Subcutaneous adipose tissue (tissue), 4 donors: ENCODE results near the gene MUC13. TPM values are rescaled to one million over a fixed set of nuclear protein-coding genes. Genes with fewer than 3 reads are reported as not detected.

Experiments
- total RNA-seq, 4 donors: library from RNA; depleted of rRNA; stranded (reverse); fragments of >200 nt; gene quantifications; one replicate each; pipeline ENCODE4 v1.1.0, GENCODE V29; 2016
- TF ChIP-seq, protein P1 (sequence below): fragments of 450-650 bp; IDR thresholded peaks from one replicate; pipeline ENCODE4 v1.5.1; 2016; ENCODE audit warnings: low read depth, mild to moderate bottlenecking, control low read depth, antibody characterized with exemption, moderate library complexity

The MUC13 gene
- total RNA-seq, 4 donors from 2014 or later: 1.7 TPM; not detected in 3

DNA sequence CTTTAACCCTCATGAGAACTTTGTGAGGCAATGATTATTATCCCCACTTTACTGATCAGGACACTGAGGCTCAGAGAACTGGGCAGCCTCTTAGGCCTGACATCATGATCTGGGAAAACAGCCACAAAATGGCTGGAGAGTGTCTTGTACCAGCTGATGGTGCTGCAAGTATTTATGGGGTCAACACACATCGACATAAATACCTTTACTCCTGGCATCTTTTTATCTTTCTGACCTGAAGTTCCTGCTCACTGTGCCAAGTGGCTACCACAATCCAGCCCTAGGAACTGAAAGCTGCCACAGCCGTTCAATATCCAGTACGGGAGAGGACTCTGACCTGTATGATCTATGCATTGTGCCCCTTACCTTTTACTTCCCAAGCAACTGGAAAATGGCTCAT is 29.2 kb upstream of the MUC13 start:
- TF ChIP-seq, protein P1, sequence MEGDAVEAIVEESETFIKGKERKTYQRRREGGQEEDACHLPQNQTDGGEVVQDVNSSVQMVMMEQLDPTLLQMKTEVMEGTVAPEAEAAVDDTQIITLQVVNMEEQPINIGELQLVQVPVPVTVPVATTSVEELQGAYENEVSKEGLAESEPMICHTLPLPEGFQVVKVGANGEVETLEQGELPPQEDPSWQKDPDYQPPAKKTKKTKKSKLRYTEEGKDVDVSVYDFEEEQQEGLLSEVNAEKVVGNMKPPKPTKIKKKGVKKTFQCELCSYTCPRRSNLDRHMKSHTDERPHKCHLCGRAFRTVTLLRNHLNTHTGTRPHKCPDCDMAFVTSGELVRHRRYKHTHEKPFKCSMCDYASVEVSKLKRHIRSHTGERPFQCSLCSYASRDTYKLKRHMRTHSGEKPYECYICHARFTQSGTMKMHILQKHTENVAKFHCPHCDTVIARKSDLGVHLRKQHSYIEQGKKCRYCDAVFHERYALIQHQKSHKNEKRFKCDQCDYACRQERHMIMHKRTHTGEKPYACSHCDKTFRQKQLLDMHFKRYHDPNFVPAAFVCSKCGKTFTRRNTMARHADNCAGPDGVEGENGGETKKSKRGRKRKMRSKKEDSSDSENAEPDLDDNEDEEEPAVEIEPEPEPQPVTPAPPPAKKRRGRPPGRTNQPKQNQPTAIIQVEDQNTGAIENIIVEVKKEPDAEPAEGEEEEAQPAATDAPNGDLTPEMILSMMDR: no peak

DNA sequence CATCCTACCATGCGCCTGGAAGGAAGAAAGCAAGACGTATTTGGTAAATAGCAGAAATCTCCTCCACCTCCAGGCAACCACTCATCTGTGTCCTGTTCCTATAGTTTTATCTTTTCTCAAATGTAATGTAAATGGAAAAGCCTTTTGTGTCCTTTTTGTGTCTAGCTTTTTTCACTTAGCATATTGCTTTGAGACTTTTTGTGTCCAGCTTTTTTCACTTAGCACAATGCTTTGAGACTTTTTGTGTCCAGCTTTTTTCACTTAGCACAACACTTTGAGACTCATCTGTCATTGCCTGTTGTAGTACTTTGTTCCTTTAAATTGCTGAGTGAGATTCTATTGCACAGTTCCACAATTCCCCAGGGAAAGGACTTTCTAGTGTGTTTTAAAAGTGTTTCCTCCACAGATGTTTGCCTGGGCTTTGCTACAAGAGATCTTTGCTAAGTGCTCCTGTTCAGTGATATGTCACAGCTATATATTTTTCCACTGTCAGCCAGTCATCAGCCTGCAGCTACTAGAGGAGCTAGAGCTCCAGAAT is 27.9 kb upstream of the MUC13 start:
- TF ChIP-seq, protein P1: no peak

DNA sequence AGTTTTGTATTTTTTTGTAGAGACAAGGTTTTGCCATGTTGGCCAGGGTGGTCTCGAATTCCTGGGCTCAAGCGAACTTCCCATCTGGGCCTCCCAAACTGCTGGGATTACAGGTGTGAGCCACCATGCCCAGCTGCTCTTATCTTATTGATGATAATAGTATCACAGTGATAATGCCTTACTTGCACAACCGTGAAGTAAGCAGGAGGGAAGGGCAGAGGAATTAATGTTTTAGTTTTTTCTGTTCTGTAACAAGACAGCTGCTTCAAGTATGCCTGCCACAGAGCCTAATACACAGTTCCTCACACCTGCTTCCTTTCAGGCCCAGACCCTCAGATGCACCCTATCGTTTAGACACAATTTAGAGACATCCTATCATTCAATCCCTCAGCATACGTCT is 26.1 kb upstream of the MUC13 start:
- TF ChIP-seq, protein P1: no peak

GRCh38 chr3:124960105-124960504 is 25.6 kb upstream of the MUC13 start:
- TF ChIP-seq, protein P1: no peak

DNA sequence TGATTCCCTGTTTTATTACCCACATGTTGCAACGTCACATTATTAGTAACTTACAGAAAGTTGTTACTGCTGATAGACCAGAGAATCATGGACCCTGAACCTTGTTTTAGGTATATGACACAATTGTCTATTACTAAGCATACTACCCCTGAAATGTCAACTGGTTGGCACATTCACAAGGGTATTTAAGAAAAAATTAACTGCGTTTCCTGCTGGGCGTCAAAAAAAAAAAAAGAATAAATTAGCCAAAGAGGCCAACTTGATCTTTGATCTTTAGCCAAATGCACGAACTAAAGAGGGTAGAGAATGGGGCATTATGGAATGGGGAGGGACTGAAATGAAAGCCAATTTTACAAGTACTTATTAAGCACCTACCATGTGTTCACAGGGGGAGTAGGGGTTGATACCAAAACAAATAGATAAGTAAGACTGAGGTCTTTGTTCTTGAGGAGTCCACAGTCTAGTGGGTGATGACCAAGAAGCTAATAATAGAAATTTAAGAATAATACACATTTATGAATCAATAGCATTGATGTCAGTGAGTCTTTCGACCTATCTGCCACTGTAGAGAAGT is 17.8 kb upstream of the MUC13 start:
- TF ChIP-seq, protein P1: no peak

GRCh38 chr3:124951511-124952281 is 17.1 kb upstream of the MUC13 start:
- TF ChIP-seq, protein P1: no peak

DNA sequence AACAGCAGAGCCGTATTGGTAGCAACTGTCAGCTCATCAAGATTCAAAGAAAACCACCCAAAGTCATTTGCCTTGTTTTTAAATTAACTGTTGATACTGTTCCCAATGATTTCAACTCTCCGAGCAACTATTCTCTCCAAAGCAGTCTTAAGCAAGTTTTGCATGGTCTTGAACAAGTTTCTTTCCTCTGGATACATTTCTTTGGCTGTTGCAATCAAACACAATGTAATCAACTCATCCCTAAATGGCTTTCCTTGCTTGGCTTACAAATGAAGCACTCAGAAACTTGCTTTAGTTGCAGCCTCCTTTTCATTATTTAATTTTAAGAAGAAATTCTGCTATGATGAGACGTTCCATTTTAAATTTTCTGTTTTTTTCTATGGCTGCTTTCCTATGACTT is 15.5 kb upstream of the MUC13 start:
- TF ChIP-seq, protein P1: no peak
